SK-N-SH treated with all-trans-retinoic acid at 6 μM for 48 hours (cell line): ENCODE data around the gene SLAIN1.

ENCODE experiments used
- ATAC-seq: fragments of 200-7000 bp; cut with Tn5 transposase; 3 replicates; pipeline ENCODE4 v1.9.1; 2020; ENCODE audit warnings: mild to moderate bottlenecking, moderate library complexity
- ARNTL ChIP-seq: fragments of 450-650 bp; formaldehyde crosslinking; IDR thresholded peaks from 2 replicates; pipeline ENCODE4 v1.5.0; 2020; ENCODE audit warnings: low read depth, mild to moderate bottlenecking, moderate library complexity, borderline replicate concordance
- BACH2 ChIP-seq: fragments of 250-450 bp; sonication (Bioruptor Pico); IDR thresholded peaks from 2 replicates; pipeline ENCODE4 v1.9.0; 2021; ENCODE audit warnings: mild to moderate bottlenecking, borderline replicate concordance
- CSDC2 ChIP-seq: fragments of 250-450 bp; sonication (Bioruptor Pico); IDR thresholded peaks from 2 replicates; pipeline ENCODE4 v1.5.0; 2020; ENCODE audit warnings: mild to moderate bottlenecking, moderate library complexity
- CSRNP3 ChIP-seq: fragments of 250-450 bp; sonication (Bioruptor Pico); IDR thresholded peaks from 2 replicates; pipeline ENCODE4 v1.5.1; 2021; ENCODE audit warnings: mild to moderate bottlenecking, moderate library complexity
- ESRRG ChIP-seq: fragments of 250-450 bp; sonication (Bioruptor Pico); IDR thresholded peaks from 2 replicates; pipeline ENCODE4 v1.6.1; 2021; ENCODE audit warnings: mild to moderate bottlenecking
- GLIS3 ChIP-seq: fragments of 250-450 bp; sonication (Bioruptor Pico); IDR thresholded peaks from 2 replicates; pipeline ENCODE4 v1.5.0; 2020; ENCODE audit warnings: mild to moderate bottlenecking, moderate library complexity
- ISL1 ChIP-seq: fragments of 250-450 bp; sonication (Bioruptor Pico); IDR thresholded peaks from 2 replicates; pipeline ENCODE4 v2.1.2; 2022; ENCODE audit warnings: mild to moderate bottlenecking, moderate library complexity
- OSR1 ChIP-seq: fragments of 250-450 bp; sonication (Bioruptor Pico); IDR thresholded peaks from 2 replicates; pipeline ENCODE4 v1.8.0; 2022; ENCODE audit warnings: moderate library complexity, mild to moderate bottlenecking, inconsistent platforms
- PPARA ChIP-seq: fragments of 250-450 bp; sonication (Bioruptor Pico); IDR thresholded peaks from 2 replicates; pipeline ENCODE4 v1.5.0; 2020; ENCODE audit warnings: mild to moderate bottlenecking, borderline replicate concordance
- RARB ChIP-seq: fragments of 250-450 bp; sonication (Bioruptor Pico); IDR thresholded peaks from 2 replicates; pipeline ENCODE4 v1.8.0; 2021; ENCODE audit warnings: mild to moderate bottlenecking, moderate library complexity
- SNAI2 ChIP-seq: fragments of 250-450 bp; sonication (Bioruptor Pico); IDR thresholded peaks from 2 replicates; pipeline ENCODE4 v1.5.0; 2020; ENCODE audit warnings: mild to moderate bottlenecking, moderate library complexity
- TCF4 ChIP-seq: fragments of 250-450 bp; sonication (Bioruptor Pico); IDR thresholded peaks from 2 replicates; pipeline ENCODE4 v1.8.0; 2021; ENCODE audit warnings: mild to moderate bottlenecking, moderate library complexity, borderline replicate concordance
- TOX ChIP-seq: fragments of 250-450 bp; sonication (Bioruptor Pico); IDR thresholded peaks from 2 replicates; pipeline ENCODE4 v1.8.0; 2021; ENCODE audit warnings: mild to moderate bottlenecking, moderate library complexity, borderline replicate concordance
- ZFP3 ChIP-seq: fragments of 250-450 bp; sonication (Bioruptor Pico); IDR thresholded peaks from 2 replicates; pipeline ENCODE4 v1.5.0; 2020; ENCODE audit warnings: mild to moderate bottlenecking, moderate library complexity
- ZNF565 ChIP-seq: fragments of 450-650 bp; formaldehyde crosslinking; conservative IDR thresholded peaks from 2 replicates; pipeline ENCODE4 v1.5.0; 2020; ENCODE audit warnings: low read depth, mild to moderate bottlenecking, moderate library complexity
- ZNF70 ChIP-seq: fragments of 450-650 bp; formaldehyde crosslinking; IDR thresholded peaks from 2 replicates; pipeline ENCODE4 v1.5.0; 2020; ENCODE audit warnings: mild to moderate bottlenecking, moderate library complexity
- TF ChIP-seq, protein P1 (sequence below): fragments of 250-450 bp; sonication (Bioruptor Pico); IDR thresholded peaks from 2 replicates; pipeline ENCODE4 v1.8.0; 2021; ENCODE audit warnings: low read depth, mild to moderate bottlenecking, moderate library complexity, borderline replicate concordance
- TF ChIP-seq, protein P2 (sequence below): fragments of 250-450 bp; sonication (Bioruptor Pico); IDR thresholded peaks from 2 replicates; pipeline ENCODE4 v1.5.1; 2020; ENCODE audit warnings: low read depth, mild to moderate bottlenecking, moderate library complexity
- TF ChIP-seq, protein P3 (sequence below): fragments of 250-450 bp; sonication (Bioruptor Pico); IDR thresholded peaks from 2 replicates; pipeline ENCODE4 v1.8.0; 2020; ENCODE audit warnings: mild to moderate bottlenecking, moderate library complexity, borderline replicate concordance
- TF ChIP-seq, protein P4 (sequence below): fragments of 250-450 bp; sonication (Bioruptor Pico); IDR thresholded peaks from 2 replicates; pipeline ENCODE4 v1.5.0; 2020; ENCODE audit warnings: mild to moderate bottlenecking, moderate library complexity

SLAIN1 gene

DNA sequence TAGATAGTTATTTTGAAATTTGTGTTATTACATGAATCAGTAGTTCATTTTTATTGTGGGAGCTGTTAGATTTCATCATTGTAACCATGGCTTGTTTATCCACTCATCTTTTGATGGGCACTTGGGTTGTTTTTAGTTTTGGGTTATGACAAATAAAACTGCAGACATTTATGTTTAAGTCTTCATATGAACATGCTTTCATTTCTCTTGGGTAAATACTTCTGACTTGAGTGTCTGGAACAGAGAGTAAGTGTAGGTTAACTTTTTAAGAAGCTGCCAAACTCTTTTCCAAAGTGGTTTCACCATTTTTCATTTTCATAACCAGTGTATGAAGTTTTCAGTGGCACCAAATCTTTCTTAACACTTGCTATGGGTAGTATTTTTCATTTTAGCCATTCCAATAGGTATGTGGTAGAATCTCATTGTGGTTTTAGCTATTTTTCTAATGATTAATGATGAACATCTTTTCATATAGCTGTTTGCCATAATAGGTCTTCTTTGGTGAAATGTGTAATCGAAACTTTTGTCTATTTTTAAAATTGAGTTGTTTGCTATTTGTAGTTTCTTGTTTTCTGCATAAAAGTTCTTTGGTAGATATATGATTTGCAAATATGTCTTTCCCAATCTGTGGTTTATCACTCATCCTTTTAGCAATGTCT, 17.9 kb downstream of the SLAIN1 start (continued):
- TF ChIP-seq, protein P1, sequence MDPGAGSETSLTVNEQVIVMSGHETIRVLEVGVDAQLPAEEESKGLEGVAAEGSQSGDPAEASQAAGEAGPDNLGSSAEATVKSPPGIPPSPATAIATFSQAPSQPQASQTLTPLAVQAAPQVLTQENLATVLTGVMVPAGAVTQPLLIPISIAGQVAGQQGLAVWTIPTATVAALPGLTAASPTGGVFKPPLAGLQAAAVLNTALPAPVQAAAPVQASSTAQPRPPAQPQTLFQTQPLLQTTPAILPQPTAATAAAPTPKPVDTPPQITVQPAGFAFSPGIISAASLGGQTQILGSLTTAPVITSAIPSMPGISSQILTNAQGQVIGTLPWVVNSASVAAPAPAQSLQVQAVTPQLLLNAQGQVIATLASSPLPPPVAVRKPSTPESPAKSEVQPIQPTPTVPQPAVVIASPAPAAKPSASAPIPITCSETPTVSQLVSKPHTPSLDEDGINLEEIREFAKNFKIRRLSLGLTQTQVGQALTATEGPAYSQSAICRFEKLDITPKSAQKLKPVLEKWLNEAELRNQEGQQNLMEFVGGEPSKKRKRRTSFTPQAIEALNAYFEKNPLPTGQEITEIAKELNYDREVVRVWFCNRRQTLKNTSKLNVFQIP (CRISPR knock-in tag): no peak
- no peak for TF ChIP-seq PPARA
- TF ChIP-seq ARNTL (CRISPR knock-in tag): no peak
- no peak for TF ChIP-seq ISL1 (CRISPR knock-in tag)
- TF ChIP-seq GLIS3: no peak
- TF ChIP-seq, protein P2, sequence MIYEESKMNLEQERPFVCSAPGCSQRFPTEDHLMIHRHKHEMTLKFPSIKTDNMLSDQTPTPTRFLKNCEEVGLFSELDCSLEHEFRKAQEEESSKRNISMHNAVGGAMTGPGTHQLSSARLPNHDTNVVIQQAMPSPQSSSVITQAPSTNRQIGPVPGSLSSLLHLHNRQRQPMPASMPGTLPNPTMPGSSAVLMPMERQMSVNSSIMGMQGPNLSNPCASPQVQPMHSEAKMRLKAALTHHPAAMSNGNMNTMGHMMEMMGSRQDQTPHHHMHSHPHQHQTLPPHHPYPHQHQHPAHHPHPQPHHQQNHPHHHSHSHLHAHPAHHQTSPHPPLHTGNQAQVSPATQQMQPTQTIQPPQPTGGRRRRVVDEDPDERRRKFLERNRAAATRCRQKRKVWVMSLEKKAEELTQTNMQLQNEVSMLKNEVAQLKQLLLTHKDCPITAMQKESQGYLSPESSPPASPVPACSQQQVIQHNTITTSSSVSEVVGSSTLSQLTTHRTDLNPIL (CRISPR knock-in tag): no peak
- no peak for TF ChIP-seq CSRNP3
- TF ChIP-seq ZNF70 (CRISPR knock-in tag): no peak
- TF ChIP-seq TCF4 (CRISPR knock-in tag): no peak
- no peak for TF ChIP-seq CSDC2 (CRISPR knock-in tag)
- no peak for TF ChIP-seq ZFP3 (CRISPR knock-in tag)
- TF ChIP-seq OSR1: no peak

DNA sequence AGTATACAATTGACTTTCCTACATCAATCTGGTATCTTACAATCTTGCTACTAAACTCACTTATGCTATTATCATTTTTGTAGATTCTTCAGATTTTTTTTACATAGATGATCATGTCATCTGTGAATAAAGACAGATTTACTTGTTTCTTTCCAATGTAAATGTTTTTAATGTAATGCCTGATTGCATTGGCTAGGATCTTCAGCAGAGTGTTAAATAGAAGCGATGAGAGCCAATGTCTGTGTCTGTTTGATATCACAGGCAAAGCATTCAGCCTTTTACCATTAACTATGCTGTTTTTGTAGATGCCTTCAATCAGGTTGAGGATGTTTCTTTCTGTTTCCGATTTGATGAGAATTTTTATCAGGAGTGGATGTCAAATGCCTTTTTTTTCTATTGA, 19.2 kb downstream of the SLAIN1 start:
- TF ChIP-seq TOX (CRISPR knock-in tag): no peak
- no peak for TF ChIP-seq ARNTL (CRISPR knock-in tag)
- no peak for TF ChIP-seq SNAI2
- TF ChIP-seq, protein P3, sequence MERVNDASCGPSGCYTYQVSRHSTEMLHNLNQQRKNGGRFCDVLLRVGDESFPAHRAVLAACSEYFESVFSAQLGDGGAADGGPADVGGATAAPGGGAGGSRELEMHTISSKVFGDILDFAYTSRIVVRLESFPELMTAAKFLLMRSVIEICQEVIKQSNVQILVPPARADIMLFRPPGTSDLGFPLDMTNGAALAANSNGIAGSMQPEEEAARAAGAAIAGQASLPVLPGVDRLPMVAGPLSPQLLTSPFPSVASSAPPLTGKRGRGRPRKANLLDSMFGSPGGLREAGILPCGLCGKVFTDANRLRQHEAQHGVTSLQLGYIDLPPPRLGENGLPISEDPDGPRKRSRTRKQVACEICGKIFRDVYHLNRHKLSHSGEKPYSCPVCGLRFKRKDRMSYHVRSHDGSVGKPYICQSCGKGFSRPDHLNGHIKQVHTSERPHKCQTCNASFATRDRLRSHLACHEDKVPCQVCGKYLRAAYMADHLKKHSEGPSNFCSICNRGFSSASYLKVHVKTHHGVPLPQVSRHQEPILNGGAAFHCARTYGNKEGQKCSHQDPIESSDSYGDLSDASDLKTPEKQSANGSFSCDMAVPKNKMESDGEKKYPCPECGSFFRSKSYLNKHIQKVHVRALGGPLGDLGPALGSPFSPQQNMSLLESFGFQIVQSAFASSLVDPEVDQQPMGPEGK: no peak
- TF ChIP-seq, protein P1 (CRISPR knock-in tag): no peak
- no peak for TF ChIP-seq CSRNP3
- TF ChIP-seq ESRRG: no peak
- TF ChIP-seq, protein P4, sequence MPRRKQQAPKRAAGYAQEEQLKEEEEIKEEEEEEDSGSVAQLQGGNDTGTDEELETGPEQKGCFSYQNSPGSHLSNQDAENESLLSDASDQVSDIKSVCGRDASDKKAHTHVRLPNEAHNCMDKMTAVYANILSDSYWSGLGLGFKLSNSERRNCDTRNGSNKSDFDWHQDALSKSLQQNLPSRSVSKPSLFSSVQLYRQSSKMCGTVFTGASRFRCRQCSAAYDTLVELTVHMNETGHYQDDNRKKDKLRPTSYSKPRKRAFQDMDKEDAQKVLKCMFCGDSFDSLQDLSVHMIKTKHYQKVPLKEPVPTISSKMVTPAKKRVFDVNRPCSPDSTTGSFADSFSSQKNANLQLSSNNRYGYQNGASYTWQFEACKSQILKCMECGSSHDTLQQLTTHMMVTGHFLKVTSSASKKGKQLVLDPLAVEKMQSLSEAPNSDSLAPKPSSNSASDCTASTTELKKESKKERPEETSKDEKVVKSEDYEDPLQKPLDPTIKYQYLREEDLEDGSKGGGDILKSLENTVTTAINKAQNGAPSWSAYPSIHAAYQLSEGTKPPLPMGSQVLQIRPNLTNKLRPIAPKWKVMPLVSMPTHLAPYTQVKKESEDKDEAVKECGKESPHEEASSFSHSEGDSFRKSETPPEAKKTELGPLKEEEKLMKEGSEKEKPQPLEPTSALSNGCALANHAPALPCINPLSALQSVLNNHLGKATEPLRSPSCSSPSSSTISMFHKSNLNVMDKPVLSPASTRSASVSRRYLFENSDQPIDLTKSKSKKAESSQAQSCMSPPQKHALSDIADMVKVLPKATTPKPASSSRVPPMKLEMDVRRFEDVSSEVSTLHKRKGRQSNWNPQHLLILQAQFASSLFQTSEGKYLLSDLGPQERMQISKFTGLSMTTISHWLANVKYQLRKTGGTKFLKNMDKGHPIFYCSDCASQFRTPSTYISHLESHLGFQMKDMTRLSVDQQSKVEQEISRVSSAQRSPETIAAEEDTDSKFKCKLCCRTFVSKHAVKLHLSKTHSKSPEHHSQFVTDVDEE (CRISPR knock-in tag): no peak
- TF ChIP-seq, protein P2 (CRISPR knock-in tag): no peak
- TF ChIP-seq ISL1 (CRISPR knock-in tag): no peak
- no peak for TF ChIP-seq ZFP3 (CRISPR knock-in tag)
- TF ChIP-seq GLIS3: no peak
- no peak for TF ChIP-seq BACH2 (CRISPR knock-in tag)
- TF ChIP-seq ZNF565 (CRISPR knock-in tag): no peak
- TF ChIP-seq PPARA: no peak
- TF ChIP-seq RARB: no peak
- TF ChIP-seq OSR1: no peak
- ATAC-seq: no peak
